ENCODE results near the gene PNPLA1.

DNA sequence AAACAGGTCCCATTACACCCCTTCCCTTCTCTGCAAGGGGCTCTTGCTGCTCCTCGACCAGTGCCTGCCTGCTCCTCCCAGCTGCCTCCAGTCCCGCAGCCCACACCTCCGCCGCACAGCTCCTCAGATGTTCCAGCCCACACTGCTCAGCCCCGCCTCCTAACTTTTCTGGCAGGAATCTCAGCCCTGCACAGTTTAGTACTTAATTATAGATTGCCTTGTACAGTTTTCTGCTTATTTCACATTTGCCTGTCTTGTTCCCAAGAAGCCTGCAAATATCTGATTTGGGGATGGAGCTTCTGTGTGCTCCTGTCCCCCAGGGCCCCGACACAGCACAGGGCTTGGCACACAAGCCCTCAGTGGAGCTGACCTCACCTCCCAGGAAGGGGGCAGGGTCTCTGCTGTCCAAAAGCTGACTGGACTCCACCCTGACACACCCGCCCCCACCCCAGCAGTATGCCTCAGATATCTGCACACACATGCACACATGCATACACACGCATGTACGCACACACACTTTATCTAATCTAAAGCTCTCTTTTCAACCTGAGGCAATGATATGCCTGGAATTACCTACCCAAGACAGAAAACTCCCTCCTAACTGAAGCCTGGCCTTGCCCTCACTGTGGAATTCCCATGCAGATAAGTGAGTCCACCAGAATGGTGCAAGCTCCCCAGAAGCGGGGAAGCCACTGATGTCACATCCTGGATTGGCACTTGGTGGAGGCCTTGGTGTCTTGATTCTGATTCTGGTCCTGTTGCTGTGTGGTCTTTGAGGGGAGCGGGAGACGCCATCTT, 1.2 kb upstream of the PNPLA1 start:
- TF ChIP-seq POLR2AphosphoS5 (IDR thresholded peaks at IDR 0.05; ENCODE audit: low read depth, low read length) = no peak
- no peak for TF ChIP-seq POLR2A (IDR thresholded peaks at IDR 0.05; ENCODE audit: low read depth, low read length)
- TF ChIP-seq SPI1 (IDR thresholded peaks at IDR 0.05; ENCODE audit: low read depth, low read length) = no peak

Measured in GM12891 (cell line).